ENCODE measurements around the gene MED13L.

Gene MED13L

DNA sequence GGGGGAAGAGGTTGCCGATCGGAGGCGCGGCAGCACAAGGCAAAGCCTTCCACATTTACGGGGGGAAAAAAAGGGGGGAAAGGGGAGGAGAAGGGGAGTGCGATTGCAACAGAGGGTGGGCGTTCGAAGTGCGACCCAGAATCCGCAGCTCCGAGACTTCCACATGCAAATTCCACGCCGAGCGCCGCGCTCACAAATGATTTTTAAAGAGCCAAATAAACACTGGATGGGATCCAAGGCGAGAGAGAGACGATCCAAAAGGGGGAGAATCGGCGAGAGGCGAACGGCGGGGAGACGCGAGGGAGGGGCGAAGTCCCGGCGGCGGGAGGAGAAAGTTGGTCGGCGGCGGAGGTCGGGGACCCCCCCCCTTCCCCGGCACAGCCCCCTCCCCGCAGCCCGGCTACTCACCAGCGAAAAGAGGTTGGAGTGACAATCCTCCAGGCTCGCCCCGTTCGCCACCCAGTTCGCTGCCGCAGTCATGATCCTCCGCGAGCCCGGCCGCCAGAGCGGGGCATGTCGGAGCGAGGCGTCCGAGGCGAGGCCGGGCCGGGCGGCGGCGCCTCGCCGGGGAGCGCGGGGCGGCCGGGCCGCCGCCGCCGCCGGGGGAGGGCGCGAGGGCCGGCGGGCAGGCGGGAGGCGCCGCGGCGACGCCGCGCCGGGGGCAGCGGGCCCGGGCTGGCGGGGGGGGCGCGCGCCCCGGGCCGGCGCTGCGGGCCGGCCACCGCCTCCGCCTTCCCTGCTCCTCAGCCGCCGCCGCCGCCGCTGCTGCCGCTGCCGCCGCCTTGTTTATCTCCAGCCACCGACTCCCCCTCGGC is 634 bp downstream of the MED13L start:
- peak; percentile 17 for DNase-seq

DNA sequence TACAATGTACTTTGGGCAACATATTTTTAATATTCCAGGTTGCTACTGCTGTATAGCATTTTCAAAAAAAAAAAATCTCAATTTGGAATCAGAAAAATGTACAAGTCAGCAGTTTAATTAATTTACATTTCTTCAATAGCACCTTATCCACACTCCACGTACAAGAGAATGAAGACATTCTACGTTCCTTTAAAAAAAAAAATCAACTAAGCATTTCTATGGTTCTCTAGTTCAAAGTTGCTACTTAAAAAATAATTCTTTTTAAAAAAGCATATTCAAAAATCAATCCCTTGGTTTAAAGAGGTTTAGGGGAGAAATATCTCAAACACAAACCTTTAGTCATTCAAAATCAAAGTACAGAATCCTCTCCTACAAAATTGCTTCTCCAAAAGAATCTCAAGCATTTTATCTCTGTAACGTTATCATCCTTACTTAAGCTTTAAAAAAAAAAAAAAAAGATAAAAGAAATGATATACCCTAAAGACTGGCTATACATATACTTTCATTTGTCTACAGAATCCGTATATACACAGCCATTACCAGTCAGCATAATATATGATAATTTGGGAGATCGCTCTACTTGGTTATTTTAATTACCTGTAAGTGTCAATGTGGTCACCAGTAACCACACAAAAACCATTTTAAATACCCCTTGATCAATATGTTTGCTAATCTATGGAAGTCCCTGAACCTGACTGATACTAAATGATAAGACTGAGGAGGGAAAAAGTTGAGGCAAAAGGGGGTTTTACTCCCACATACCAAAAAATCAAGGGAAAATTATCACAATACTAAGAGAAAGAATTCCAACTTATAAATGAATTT is 2.7 kb downstream of the MED13L start:
- DNase-seq = no peak

DNA sequence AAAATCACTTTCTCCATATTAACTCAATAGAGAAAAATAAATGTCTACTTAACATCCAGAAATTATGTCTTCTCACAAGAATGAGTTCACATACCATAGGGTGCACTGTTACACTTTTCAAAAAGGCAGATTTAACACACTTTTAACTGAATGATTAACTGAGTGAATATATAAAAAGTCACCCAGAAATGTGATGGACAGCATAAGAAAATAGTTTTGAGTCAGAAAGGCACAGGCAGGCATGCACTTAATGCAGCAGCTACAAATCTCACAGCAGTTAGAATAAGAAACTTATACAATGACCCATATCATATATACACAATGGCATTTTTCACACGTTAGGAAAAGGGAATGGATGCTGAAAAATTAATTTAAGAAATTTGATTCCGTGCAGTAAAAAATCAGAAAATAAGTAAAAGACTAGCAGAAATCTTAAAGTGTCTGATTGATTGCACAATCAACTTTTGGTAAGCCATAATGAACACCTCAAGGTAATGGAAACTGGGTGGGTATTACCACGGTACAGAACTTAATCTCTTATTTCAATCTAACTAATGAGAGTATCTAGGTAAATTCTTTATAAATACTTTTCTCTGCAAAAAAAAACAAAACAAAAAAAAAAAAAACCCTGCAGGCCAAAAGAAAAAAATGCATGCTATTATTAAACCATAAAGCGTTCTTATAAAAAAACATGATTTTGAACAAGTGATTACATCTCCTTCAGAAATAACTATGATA is 3.5 kb downstream of the MED13L start:
- no peak for DNase-seq

DNA sequence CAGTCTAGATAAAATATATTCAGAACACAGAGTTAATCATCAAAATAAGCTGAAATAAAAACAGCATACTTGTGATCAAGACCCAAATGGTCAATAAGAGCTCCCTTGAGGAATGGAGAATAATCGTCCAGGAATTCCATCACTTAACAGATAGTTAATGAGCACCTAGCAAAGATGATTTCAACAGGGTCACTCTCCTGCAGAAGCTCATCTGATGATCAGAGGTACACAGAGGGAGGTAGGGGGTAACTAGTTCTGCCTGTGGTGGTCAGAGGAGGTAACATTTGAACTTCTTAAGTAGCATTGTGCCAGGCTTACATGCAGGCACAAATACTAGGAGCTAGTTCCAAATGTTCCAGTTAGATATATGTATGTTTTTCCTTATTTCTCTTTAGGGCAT is 9.5 kb downstream of the MED13L start:
- DNase-seq = no peak

DNA sequence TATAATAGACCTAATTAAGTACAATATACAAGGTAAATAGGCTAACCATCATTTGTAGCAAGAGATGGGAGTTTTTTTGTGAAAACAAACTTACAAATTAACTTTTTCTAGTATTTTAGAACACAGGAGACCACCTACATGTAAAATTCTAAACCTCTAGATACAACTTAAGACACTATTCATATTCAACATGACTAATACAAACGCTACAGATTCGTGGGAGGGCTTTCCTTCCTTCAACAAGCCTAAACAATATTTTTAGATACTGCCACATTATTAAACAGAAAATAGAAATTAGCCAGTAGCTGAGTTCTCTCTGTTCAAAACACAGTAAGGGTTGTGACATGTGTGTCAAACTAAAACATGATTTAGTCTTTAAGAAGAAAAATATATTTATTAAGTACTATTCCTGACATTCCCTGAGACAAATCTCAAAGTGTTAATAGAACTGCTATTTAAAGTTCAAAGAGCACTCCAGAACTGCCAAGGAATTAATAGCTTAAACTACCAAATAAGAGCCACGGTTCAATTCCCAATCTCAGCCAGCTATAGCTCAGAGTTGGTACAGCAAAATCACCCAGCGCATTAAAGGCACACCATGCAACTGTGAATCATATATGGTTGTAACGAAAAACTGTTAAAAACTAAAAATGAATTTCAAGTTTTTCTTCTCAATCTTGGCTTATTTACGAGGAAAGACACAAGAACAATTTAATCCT is 10.7 kb downstream of the MED13L start:
- DNase-seq = no peak

- no peak for DNase-seq
Measured at GRCh38 chr12:116266168-116266601, 11.3 kb downstream of the MED13L start.

DNA sequence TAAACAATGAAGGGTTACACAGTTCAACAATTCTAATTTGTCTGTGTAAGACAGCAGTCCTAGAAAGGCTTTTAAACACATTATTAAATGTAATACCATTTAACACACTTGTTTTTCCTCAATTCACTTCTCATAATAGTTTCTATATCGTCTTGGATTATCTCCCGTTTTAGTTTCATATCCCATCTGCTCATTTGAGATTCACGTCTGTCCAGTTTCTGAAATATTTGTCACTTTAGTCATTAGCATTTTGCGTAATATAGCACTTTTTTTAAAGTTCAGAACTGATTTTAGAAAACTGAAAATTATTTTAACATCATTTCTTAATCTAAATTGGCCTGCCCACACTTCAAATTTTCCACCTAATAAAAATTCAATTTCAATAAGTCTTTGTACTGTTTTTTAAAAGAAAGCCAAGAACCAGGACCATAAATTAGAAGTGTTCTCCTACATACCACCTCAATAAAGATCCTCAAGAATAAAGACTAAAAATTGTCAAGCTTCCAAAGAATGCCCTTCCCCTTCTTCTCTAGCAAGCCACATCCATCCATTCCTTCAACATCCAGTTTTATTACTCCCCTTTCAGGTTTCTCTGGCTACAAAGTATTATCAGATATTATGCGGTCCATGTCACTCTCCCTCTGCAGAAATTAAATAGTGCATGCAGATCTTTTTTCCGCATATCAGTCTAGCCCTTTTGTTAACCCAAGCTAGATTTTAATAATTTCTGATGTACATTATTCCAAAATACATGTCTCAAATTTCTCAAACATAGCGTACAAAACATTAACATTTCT is 11.9 kb downstream of the MED13L start:
- DNase-seq = peak; percentile 40

GRCh38 chr12:116264525-116265070 is 12.9 kb downstream of the MED13L start:
- DNase-seq = no peak

DNA sequence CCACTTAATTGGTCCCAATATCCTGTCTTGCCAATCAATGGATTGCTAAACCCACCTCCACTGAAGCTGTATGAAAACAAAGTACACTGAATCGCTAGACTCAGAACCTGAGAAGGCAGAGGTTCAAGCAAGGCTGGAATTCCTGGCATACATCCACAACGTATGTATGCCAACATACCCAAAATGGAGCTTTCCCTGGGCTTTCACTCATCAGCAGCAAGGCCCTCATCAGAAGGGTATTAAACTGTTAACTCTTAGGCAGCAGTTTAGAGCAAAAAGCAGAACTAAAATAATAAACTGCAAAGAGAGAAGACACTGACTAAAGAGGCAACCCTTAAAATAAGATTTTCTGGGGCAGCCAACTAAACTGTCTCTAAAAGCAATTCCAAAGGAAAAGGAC is 13.6 kb downstream of the MED13L start:
- DNase-seq = no peak

DNA sequence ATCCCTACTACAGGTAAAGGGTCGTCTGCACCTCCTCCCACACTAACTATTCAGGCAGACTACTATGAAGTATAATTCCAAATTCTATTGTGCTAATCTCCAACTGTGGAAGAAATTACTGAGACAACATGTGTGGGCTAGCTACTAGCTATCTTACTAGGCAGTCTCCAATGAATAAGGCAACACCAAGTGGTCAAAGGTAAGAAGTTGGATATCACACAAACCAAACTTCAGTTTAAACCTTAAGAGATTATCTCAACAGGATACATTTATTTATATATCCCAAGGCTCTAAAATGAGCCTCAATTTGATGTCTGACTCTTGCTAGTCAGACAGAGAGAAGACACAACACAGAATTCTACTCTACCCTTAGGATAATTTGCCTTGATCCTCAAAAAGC is 14.1 kb downstream of the MED13L start:
- DNase-seq = no peak

DNA sequence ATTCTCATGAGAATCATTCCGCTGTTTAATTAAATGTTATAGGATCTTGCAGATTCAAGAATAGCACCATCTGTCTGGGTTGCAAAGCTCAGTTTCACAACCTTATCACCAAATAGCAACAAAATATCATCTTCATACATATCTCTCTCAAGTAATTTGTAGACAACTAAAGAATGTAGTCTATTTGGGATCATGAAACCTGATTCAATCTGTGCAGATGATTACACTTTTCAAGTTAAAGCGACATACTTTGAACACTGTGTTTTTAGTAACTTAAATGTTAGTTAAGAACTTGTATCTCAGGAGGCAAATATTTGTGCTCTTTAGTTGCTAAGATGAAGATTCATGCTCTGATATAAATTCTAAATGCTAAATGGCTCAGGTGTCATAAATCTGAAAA is 14.8 kb downstream of the MED13L start:
- DNase-seq = no peak

DNA sequence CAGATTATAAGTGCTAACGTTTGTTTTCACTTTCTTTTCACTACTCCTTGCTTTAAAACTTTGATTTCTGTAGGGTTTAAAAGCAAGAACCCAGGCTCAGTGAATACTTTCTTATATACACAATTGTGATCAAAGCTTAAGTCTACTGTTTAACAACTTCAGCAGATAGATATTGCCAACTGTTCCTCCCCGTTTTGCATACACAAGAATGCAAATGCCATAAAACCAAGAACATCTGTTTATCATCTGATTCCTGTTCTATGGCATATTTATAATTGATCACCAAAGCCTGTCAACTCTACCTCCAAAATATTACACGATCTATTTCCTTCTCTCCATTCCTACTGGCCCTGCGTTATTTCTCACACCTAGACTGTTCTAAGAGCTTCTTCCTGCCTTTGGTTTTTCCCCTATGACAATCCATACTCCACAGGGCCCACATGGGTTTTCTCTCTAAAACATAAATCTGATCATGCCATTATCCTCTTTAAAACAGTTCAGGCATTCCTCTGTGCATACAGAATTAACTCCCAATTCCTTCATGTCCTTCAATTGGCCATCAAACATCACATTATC is 15.9 kb downstream of the MED13L start:
- no peak for DNase-seq

- no peak for DNase-seq
Measured at GRCh38 chr12:116259800-116260577, 17.5 kb downstream of the MED13L start.

GRCh38 chr12:116257826-116258225 is 19.7 kb downstream of the MED13L start:
- no peak for DNase-seq

- peak; percentile 24 for DNase-seq
Measured at GRCh38 chr12:116257215-116257614, 20.3 kb downstream of the MED13L start.

- no peak for DNase-seq
Measured at GRCh38 chr12:116249938-116250337, 27.6 kb downstream of the MED13L start.

- DNase-seq = no peak
Measured at GRCh38 chr12:116248930-116249329, 28.6 kb downstream of the MED13L start.

DNA sequence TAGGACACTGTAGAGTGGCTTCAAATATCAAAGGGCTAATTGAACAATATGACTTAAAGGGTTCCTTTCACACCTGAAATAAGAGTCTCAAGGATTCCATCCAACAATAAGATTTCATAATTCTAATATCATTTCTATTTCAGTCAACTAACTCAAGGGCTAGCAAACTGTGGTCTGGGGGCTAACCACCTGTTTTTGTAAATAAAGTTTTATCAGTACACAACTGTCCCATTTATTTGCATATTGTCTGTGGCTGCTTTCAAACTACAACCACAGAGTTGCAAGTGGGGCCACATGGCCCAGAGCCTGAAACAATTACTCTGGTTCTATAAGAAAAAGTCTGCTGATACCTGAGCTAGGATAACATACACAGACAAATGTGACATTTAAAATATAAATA is 29.1 kb downstream of the MED13L start:
- no peak for DNase-seq

DNA sequence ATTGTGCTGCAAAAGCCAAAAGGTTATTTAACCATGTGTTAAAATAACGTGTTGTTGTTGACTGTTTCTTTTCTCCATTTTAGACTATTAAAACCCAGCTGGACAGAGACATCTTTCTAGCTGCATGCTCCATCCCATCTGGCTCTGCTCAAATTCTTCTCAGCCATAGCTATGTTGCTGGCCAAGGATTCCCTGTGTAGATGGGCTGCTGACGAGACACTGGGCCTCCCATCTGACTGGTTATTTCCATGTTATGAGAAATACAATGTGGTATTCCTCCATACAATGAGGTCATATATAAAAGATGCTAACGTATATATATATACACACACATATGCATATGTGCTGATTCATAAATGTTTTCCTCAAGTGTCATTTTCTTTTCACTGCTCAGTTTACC is 30.1 kb downstream of the MED13L start:
- no peak for DNase-seq

GRCh38 chr12:116246490-116247179 is 30.9 kb downstream of the MED13L start:
- DNase-seq = no peak

Measured in DMS79 (cell line).